HCT116 (cell line): Measurements from ENCODE around the gene NSUN4. TPM values are rescaled to one million over a fixed set of nuclear protein-coding genes. Genes with fewer than 3 reads are reported as not detected.

Source experiments
- ATAC-seq: fragments of 200-7000 bp; cut with Tn5 transposase; 2 replicates; pipeline ENCODE4 v1.9.1; 2020; ENCODE audit warnings: mild to moderate bottlenecking, moderate library complexity
- BruUV-seq: library from RNA; stranded (reverse); fragments of 400-500 nt; replicated peaks from 2 replicates; lab custom pipeline; 2021; lab: Mats Ljungman, UMichigan
- CTCF ChIA-PET: fragments of 300-600 bp; sonication (Branson Sonifier 250); formaldehyde crosslinking; loops from one replicate; lab custom pipeline; 2021; ENCODE audit warnings: antibody characterized with exemption; lab: Charles Lee
- POLR2A ChIA-PET: fragments of 300-600, 350-600 bp; sonication (Branson Sonifier 250); formaldehyde crosslinking; loops from one replicate; lab custom pipeline; 2021; ENCODE audit warnings: antibody characterized with exemption; lab: Charles Lee
- RAD21 ChIA-PET, 2 experiments: fragments of 300-600 bp; sonication (Branson Sonifier 250); formaldehyde crosslinking; loops; one replicate each; lab custom pipeline; 2023; ENCODE audit warnings: low total read pairs in 2 of 2; ENCODE audit not compliant: uncharacterized antibody in 2 of 2, unreplicated experiment in 2 of 2, low non-redundant PET in 1 of 2; lab: Charles Lee
- DNase-seq: peaks from one replicate; pipeline ENCODE4 v3.0.0-alpha.2; 2010; ENCODE audit warnings: low read depth, low spot score
- H2AFZ ChIP-seq: fragments of 200-600 bp; shearing (Covaris generic), sonication (generic); 2 replicates; pipeline ENCODE4 v1.6.1; 2017; ENCODE audit warnings: low read depth, mixed run types, mixed read lengths, antibody characterized with exemption, low read length; ENCODE audit not compliant: poor library complexity, severe bottlenecking
- H3K27ac ChIP-seq: 2 replicates; pipeline ENCODE4 v1.5.1; 2012; ENCODE audit warnings: low read depth, low read length
- H3K27me3 ChIP-seq: fragments of 200-600 bp; sonication (generic); 2 replicates; pipeline ENCODE4 v1.6.1; 2016; ENCODE audit warnings: mixed run types, low read length, mixed read lengths; ENCODE audit not compliant: insufficient read depth
- H3K36me3 ChIP-seq, 2 experiments: fragments of 200-500 bp in 1 of 2; fragments of 200-600 bp in 1 of 2; sonication (Bioruptor generic) in 1 of 2; sonication (generic) in 1 of 2; 2 replicates each; pipeline versions ENCODE4 v1.5.1 to v1.6.1; 2014 to 2016; ENCODE audit warnings: low read length in 2 of 2, inconsistent platforms in 1 of 2, mixed read lengths in 1 of 2, mixed run types in 1 of 2; ENCODE audit not compliant: insufficient read depth in 2 of 2, control insufficient read depth in 1 of 2
- H3K4me1 ChIP-seq, 2 experiments: fragments of 200-600 bp in 1 of 2; sonication (generic) in 1 of 2; 2 replicates each; pipeline versions ENCODE4 v1.5.1 to v1.6.1; 2012 to 2017; ENCODE audit warnings: low read length in 2 of 2, inconsistent platforms in 1 of 2, mild to moderate bottlenecking in 1 of 2, mixed read lengths in 1 of 2, mixed run types in 1 of 2, moderate library complexity in 1 of 2; ENCODE audit not compliant: insufficient read depth in 2 of 2, control insufficient read depth in 1 of 2
- H3K4me2 ChIP-seq: fragments of 200-600 bp; sonication (generic); 2 replicates; pipeline ENCODE4 v1.6.1; 2017; ENCODE audit warnings: mixed run types, low read length, mixed read lengths
- H3K4me3 ChIP-seq, 2 experiments: fragments of 200-600 bp in 1 of 2; sonication (generic) in 1 of 2; replicated peaks in 1 of 2; 2 replicates each; pipeline ENCODE4 v1.5.1; 2011 to 2016; ENCODE audit warnings: low read length in 2 of 2, control low read depth in 1 of 2, low read depth in 1 of 2, mild to moderate bottlenecking in 1 of 2, mixed read lengths in 1 of 2, mixed run types in 1 of 2
- H3K79me2 ChIP-seq: fragments of 200-600 bp; sonication (generic); 2 replicates; pipeline ENCODE4 v1.6.1; 2017; ENCODE audit warnings: mild to moderate bottlenecking, mixed run types, low read length, moderate library complexity, mixed read lengths; ENCODE audit not compliant: insufficient read depth
- H3K9ac ChIP-seq: fragments of 200-600 bp; sonication (generic); 2 replicates; pipeline ENCODE4 v1.6.1; 2016; ENCODE audit warnings: low read length, mixed read lengths
- H3K9me2 ChIP-seq: fragments of 200-600 bp; sonication (generic), shearing (Covaris generic); 2 replicates; pipeline ENCODE4 v1.6.1; 2017; ENCODE audit warnings: mixed run types, mild to moderate bottlenecking, moderate library complexity; ENCODE audit not compliant: insufficient read depth
- H3K9me3 ChIP-seq, 2 experiments: fragments of 200-500 bp in 1 of 2; fragments of 200-600 bp in 1 of 2; sonication (Bioruptor generic) in 1 of 2; sonication (generic) in 1 of 2; 2 replicates each; pipeline ENCODE4 v1.6.1; 2014 to 2017; ENCODE audit warnings: low read length in 2 of 2, mixed read lengths in 2 of 2, inconsistent platforms in 1 of 2, low read depth in 1 of 2, mild to moderate bottlenecking in 1 of 2, mixed run types in 1 of 2, moderate library complexity in 1 of 2; ENCODE audit not compliant: control insufficient read depth in 1 of 2, insufficient read depth in 1 of 2
- H4K20me1 ChIP-seq: fragments of 200-600 bp; sonication (generic), shearing (Covaris generic); 2 replicates; pipeline ENCODE4 v1.6.1; 2017; ENCODE audit warnings: mixed run types, mild to moderate bottlenecking, moderate library complexity; ENCODE audit not compliant: insufficient read depth
- ATF3 ChIP-seq: IDR thresholded peaks from 2 replicates; pipeline ENCODE4 v1.6.1; 2012
- CEBPB ChIP-seq: IDR thresholded peaks from 2 replicates; pipeline ENCODE4 v1.6.1; 2012; ENCODE audit warnings: low read depth
- CTCF ChIP-seq, 3 experiments: fragments of 200-600 bp in 1 of 3; sonication (generic) in 1 of 3; IDR thresholded peaks in 2 of 3; conservative IDR thresholded peaks in 1 of 3; 2 replicates each; pipeline ENCODE4 v1.5.1; 2012 to 2017; ENCODE audit warnings: low read depth in 2 of 3, low read length in 2 of 3, antibody characterized with exemption in 1 of 3, borderline replicate concordance in 1 of 3, control low read depth in 1 of 3, mild to moderate bottlenecking in 1 of 3, mixed read lengths in 1 of 3, mixed run types in 1 of 3, moderate library complexity in 1 of 3; ENCODE audit not compliant: insufficient read depth in 1 of 3
- EGR1 ChIP-seq: IDR thresholded peaks from 2 replicates; pipeline ENCODE4 v1.6.1; 2012; ENCODE audit warnings: low read depth
- ELF1 ChIP-seq: IDR thresholded peaks from 2 replicates; pipeline ENCODE4 v1.6.1; 2012; ENCODE audit warnings: low read depth, borderline replicate concordance
- EZH2phosphoT487 ChIP-seq: fragments of 200-600 bp; IDR thresholded peaks from 2 replicates; pipeline ENCODE4 v1.6.1; 2018; ENCODE audit warnings: antibody characterized with exemption, borderline replicate concordance
- FOSL1 ChIP-seq: IDR thresholded peaks from 2 replicates; pipeline ENCODE4 v1.6.1; 2012; ENCODE audit warnings: low read depth
- JUND ChIP-seq: IDR thresholded peaks from 2 replicates; pipeline ENCODE4 v1.6.1; 2012
- MAX ChIP-seq: IDR thresholded peaks from 2 replicates; pipeline ENCODE4 v1.6.1; 2012
- RAD21 ChIP-seq: IDR thresholded peaks from 2 replicates; pipeline ENCODE4 v1.6.1; 2012; ENCODE audit warnings: low read depth, mild to moderate bottlenecking
- REST ChIP-seq: IDR thresholded peaks from 2 replicates; pipeline ENCODE4 v1.6.1; 2012; ENCODE audit warnings: low read depth
- SIN3A ChIP-seq: IDR thresholded peaks from 2 replicates; pipeline ENCODE4 v1.6.1; 2012; ENCODE audit warnings: low read depth
- SP1 ChIP-seq: IDR thresholded peaks from 2 replicates; pipeline ENCODE4 v1.6.1; 2012; ENCODE audit warnings: low read depth
- SRF ChIP-seq: IDR thresholded peaks from 2 replicates; pipeline ENCODE4 v1.6.1; 2012; ENCODE audit warnings: low read depth
- TCF7L2 ChIP-seq: IDR thresholded peaks from 2 replicates; pipeline ENCODE4 v1.7.0; 2011; ENCODE audit warnings: borderline replicate concordance, inconsistent platforms; ENCODE audit not compliant: insufficient read depth, insufficient read length; ENCODE audit errors: extremely low read depth
- YY1 ChIP-seq: IDR thresholded peaks from 2 replicates; pipeline ENCODE4 v1.6.1; 2011; ENCODE audit warnings: low read length, low read depth, moderate library complexity, mild to moderate bottlenecking; ENCODE audit not compliant: insufficient replicate concordance; ENCODE audit errors: extremely low read depth
- ZBTB33 ChIP-seq: IDR thresholded peaks from 2 replicates; pipeline ENCODE4 v1.6.1; 2011; ENCODE audit warnings: mild to moderate bottlenecking, low read length, moderate library complexity; ENCODE audit not compliant: insufficient replicate concordance; ENCODE audit errors: extremely low read depth
- ZNF274 ChIP-seq: fragments of 200-500 bp; sonication (Bioruptor generic); IDR thresholded peaks from 2 replicates; pipeline ENCODE4 v1.6.1; 2014; ENCODE audit warnings: mild to moderate bottlenecking, low read depth, low read length, inconsistent platforms
- intact Hi-C: fragments of 100-400 bp; cut with micrococcal nuclease; formaldehyde crosslinking; loops from 2 replicates; pipeline ENCODE4 v1.10.0; 2022
- total RNA-seq: library from RNA; stranded (reverse); gene quantifications from one replicate; pipeline ENCODE4 v1.2.1, GENCODE V29; 2021; ENCODE audit not compliant: unreplicated experiment

The NSUN4 gene
- total RNA-seq, 1 experiment from 2014 or later, result 27.8 TPM

GRCh38 chr1:46344481-46344880, 3.9 kb downstream of the NSUN4 start:
- Histone ChIP-seq H3K36me3 (peaks cover 14 to 23% of the 10 kb centered on the region in 2 experiments; a peak in 3 of 4 replicates), H3K27me3 (no peaks in the 10 kb centered on the region), H3K27ac (no peak overlapping the region), H3K4me3 (no peak overlapping the region), H3K9me2 (no peaks in the 10 kb centered on the region), H4K20me1 (no peaks in the 10 kb centered on the region), H3K9ac (no peak overlapping the region), H3K4me2 (no peak overlapping the region), H3K9me3 (no peaks in the 10 kb centered on the region), H3K4me1 (peaks cover 12 to 31% of the 10 kb centered on the region in 2 experiments), H2AFZ (no peak overlapping the region), H3K79me2 (peaks cover 36% of the 10 kb centered on the region)
- TF ChIP-seq FOSL1 (no peak), SIN3A (no peak), YY1 (no peak), RAD21 (no peak), EZH2phosphoT487 (no peak), MAX (no peak), SRF (no peak), JUND (no peak), EGR1 (no peak), ZBTB33 (no peak), ZNF274 (no peak), TCF7L2 (no peak), ELF1 (no peak), SP1 (no peak), CEBPB (no peak), CTCF (IDR thresholded peaks at IDR 0.05 in 2 of 3, conservative IDR thresholded peaks at IDR 0.05 in 1 of 3; ENCODE audit: borderline replicate concordance in 1 of 3, insufficient read depth in 1 of 3, low read depth in 2 of 3, low read length in 2 of 3) (no peak), ATF3 (no peak), REST (no peak)
- ChIA-PET RAD21 (no interaction called here), POLR2A (no interaction called here), CTCF (interaction anchor here (1.7 kb wide), 1 partner anchor 11 kb away, joined by 6 read pairs; no protein-coding TSS in a partner anchor)
- BruUV-seq, result no TSS peak
- no peak for ATAC-seq
- intact Hi-C loops, result no loop called here
- no peak for DNase-seq
